OCI-LY7 (cell line): ENCODE measurements around the gene BORCS8. TPM values are rescaled to one million over a fixed set of nuclear protein-coding genes. Genes with fewer than 3 reads are reported as not detected.

ENCODE experiments used
- BruUV-seq: library from RNA; stranded (reverse); fragments of 400-500 nt; replicated peaks from 2 replicates; lab custom pipeline; 2021; lab: Mats Ljungman, UMichigan
- CTCF ChIA-PET: fragments of 300-600 bp; sonication (Branson Sonifier 250); formaldehyde crosslinking; loops from one replicate; lab custom pipeline; 2022; ENCODE audit warnings: antibody characterized with exemption; ENCODE audit not compliant: unreplicated experiment; lab: Charles Lee
- POLR2A ChIA-PET: fragments of 300-600 bp; sonication (Branson Sonifier 250); formaldehyde crosslinking; loops from one replicate; lab custom pipeline; 2022; ENCODE audit warnings: antibody characterized with exemption; lab: Charles Lee
- DNase-seq: peaks from one replicate; pipeline ENCODE4 v3.0.0-alpha.2; 2015; ENCODE audit warnings: low spot score
- H2AFZ ChIP-seq: fragments of 200-600 bp; sonication (generic), shearing (Covaris generic); 2 replicates; pipeline ENCODE4 v1.6.1; 2014; ENCODE audit warnings: mild to moderate bottlenecking, antibody characterized with exemption, low read length, moderate library complexity
- H3K27ac ChIP-seq: fragments of 200-600 bp; sonication (generic); 2 replicates; pipeline ENCODE4 v1.5.1; 2014; ENCODE audit warnings: mixed run types, low read depth, mild to moderate bottlenecking, moderate library complexity, low read length, inconsistent platforms; ENCODE audit not compliant: poor library complexity, severe bottlenecking
- H3K36me3 ChIP-seq: fragments of 200-600 bp; sonication (generic); 2 replicates; pipeline ENCODE4 v1.6.1; 2014; ENCODE audit warnings: mild to moderate bottlenecking, antibody characterized with exemption, low read length, moderate library complexity, mixed read lengths; ENCODE audit not compliant: insufficient read depth
- H3K4me1 ChIP-seq: fragments of 200-600 bp; sonication (generic); 2 replicates; pipeline ENCODE4 v1.5.1; 2014; ENCODE audit warnings: mild to moderate bottlenecking, low read length; ENCODE audit not compliant: insufficient read depth, poor library complexity, severe bottlenecking
- H3K4me2 ChIP-seq: fragments of 200-600 bp; sonication (generic); 2 replicates; pipeline ENCODE4 v1.6.1; 2014; ENCODE audit warnings: mild to moderate bottlenecking, low read length
- H3K4me3 ChIP-seq: fragments of 200-600 bp; sonication (generic); 2 replicates; pipeline ENCODE4 v1.5.1; 2014; ENCODE audit warnings: mild to moderate bottlenecking, low read depth, low read length; ENCODE audit not compliant: poor library complexity, severe bottlenecking
- H3K79me2 ChIP-seq: fragments of 200-600 bp; sonication (generic); 2 replicates; pipeline ENCODE4 v1.6.1; 2016; ENCODE audit warnings: low read depth, mild to moderate bottlenecking, low read length, moderate library complexity, mixed read lengths; ENCODE audit not compliant: insufficient read depth
- H3K9me2 ChIP-seq: fragments of 200-600 bp; sonication (generic); 2 replicates; pipeline ENCODE4 v1.6.1; 2016; ENCODE audit warnings: mild to moderate bottlenecking, low read length, mixed read lengths; ENCODE audit not compliant: insufficient read depth
- H3K9me3 ChIP-seq: fragments of 200-600 bp; sonication (generic); 2 replicates; pipeline ENCODE4 v1.6.1; 2014; ENCODE audit warnings: mild to moderate bottlenecking, mixed run types, low read length, mixed read lengths
- H4K20me1 ChIP-seq: fragments of 200-600 bp; sonication (generic); 2 replicates; pipeline ENCODE4 v1.6.1; 2014; ENCODE audit warnings: mild to moderate bottlenecking, antibody characterized with exemption, low read length, moderate library complexity, mixed read lengths; ENCODE audit not compliant: insufficient read depth
- CTCF ChIP-seq: fragments of 200-600 bp; sonication (generic); conservative IDR thresholded peaks from 2 replicates; pipeline ENCODE4 v1.5.1; 2014; ENCODE audit warnings: mild to moderate bottlenecking, antibody characterized with exemption, low read length, moderate library complexity, mixed read lengths
- EZH2phosphoT487 ChIP-seq: fragments of 200-600 bp; sonication (generic); IDR thresholded peaks from 2 replicates; pipeline ENCODE4 v1.6.1; 2018; ENCODE audit warnings: low read depth, borderline replicate concordance, mild to moderate bottlenecking, mixed run types, antibody characterized with exemption, low read length, moderate library complexity, mixed read lengths
- intact Hi-C: fragments of 100-400 bp; cut with micrococcal nuclease; formaldehyde crosslinking; loops from one replicate; pipeline ENCODE4 v1.10.0; 2022; ENCODE audit not compliant: unreplicated experiment
- total RNA-seq, 2 experiments: library from RNA; depleted of rRNA in 1 of 2; stranded (reverse); fragments of >200 nt in 1 of 2; shearing (Covaris generic) in 1 of 2; gene quantifications; 2 replicates each; pipeline ENCODE4 v1.2.3, GENCODE V29; 2014 to 2022

BORCS8 gene
- total RNA-seq, 2 experiments from 2014 or later: 39.8 to 40.2 TPM

- H3K9me2 ChIP-seq: no peaks in the 10 kb centered on the region
- DNase-seq: no peak
- peaks cover 12% of the 10 kb centered on the region for H3K4me1 ChIP-seq
- intact Hi-C loops: loop anchor here (10.0 kb wide), 1 partner anchor 118 kb away; the partner anchor contains the start of genes MAU2 and SUGP1
- no TSS peak for BruUV-seq
- ChIA-PET CTCF (no interaction called here), POLR2A (no interaction called here)
- H3K27ac ChIP-seq: no peak overlapping the region
- no peaks in the 10 kb centered on the region for H3K9me3 ChIP-seq
- H3K4me2 ChIP-seq: no peak overlapping the region
- peaks cover 11% of the 10 kb centered on the region; the same call in 1 of the 2 replicates for H3K79me2 ChIP-seq
- H4K20me1 ChIP-seq: no peaks in the 10 kb centered on the region
- no peak overlapping the region for H3K4me3 ChIP-seq
- H2AFZ ChIP-seq: no peak overlapping the region
- TF ChIP-seq EZH2phosphoT487 (no peak), CTCF (no peak)
- H3K36me3 ChIP-seq: peaks cover 8% of the 10 kb centered on the region
Observed at GRCh38 chr19:19206938-19207337, 15.0 kb upstream of the BORCS8 start.

DNA sequence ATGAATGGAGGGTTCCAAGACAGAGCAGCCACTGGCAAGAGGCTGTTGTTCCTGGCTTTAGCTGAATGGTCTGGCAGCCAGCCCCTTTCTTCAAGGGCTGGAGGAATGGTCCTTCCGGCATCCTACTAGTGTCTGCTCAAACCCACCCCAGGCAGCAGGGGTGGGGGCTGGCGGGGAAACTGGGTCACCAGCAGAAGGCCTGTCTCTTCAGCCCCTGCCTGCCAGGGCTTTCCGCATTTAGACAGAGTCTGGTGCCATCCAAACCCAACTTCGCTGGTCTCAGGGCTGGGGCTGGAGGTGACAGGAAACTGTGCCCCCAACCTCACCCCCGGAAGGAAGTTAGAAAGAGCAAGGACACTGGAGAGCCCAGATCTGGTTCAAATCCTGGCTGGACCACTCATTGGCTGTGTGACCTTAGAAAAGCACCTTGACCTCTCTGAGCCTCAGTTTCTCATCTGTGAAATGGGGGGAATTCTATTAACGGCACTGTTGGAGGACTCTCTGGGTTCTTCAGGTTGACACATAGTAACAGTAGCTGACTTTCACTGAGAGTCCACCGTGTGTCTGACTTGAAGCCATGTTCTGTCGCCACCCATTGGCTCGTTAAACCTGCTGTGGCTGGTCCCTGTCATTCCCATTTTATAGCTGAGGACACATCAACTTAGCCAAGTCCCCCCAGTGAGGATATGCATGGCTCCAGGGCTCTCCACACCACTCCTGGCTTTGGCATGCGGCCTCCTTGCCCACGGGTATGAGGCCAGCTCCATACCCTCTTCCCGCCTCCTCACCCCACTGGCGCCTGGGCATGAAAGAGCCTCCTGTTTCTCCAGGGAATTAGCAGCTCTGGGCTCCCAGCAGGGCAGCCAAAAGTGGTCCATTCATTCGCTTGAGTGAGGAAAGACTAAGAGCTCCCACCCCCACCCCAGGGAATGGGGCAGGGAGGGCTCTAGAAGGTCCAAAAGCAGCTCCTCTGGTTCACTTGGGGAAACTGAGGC is 13.8 kb upstream of the BORCS8 start:
- Histone ChIP-seq H3K79me2 (peaks cover 20% of the 10 kb centered on the region; the same call in 1 of the 2 replicates), H3K9me2 (no peaks in the 10 kb centered on the region), H3K36me3 (peaks cover 19% of the 10 kb centered on the region), H3K4me3 (no peak overlapping the region), H3K4me2 (no peak overlapping the region), H2AFZ (no peak overlapping the region), H3K27ac (no peak overlapping the region), H3K4me1 (peaks cover 21% of the 10 kb centered on the region), H3K9me3 (no peaks in the 10 kb centered on the region), H4K20me1 (no peaks in the 10 kb centered on the region)
- no peak for TF ChIP-seq EZH2phosphoT487
- TF ChIP-seq CTCF: no peak
- DNase-seq: no peak
- ChIA-PET CTCF (no interaction called here), POLR2A (no interaction called here)
- no TSS peak for BruUV-seq
- intact Hi-C loops: loop anchor here (10.0 kb wide), 1 partner anchor 119 kb away; the partner anchor contains the start of genes MAU2 and SUGP1
